ENCODE data around the gene CLTCL1. TPM values are rescaled to one million over a fixed set of nuclear protein-coding genes. Genes with fewer than 3 reads are reported as not detected.

Gene CLTCL1
- total and polyA plus RNA-seq, 2 experiments from 2014 or later, result 6.6 to 15.1 TPM

GRCh38 chr22:19138217-19139000, 153.1 kb downstream of the CLTCL1 start:
- no peaks in the 10 kb centered on the region for H3K9me3 Mint-ChIP-seq
- no peak overlapping the region for H2AFZ ChIP-seq
- peaks cover 6% of the 10 kb centered on the region for H3K36me3 ChIP-seq (ENCODE audit: insufficient read depth)
- H3K79me2 ChIP-seq (replicated peaks; ENCODE audit: insufficient read depth), result peaks cover 4% of the 10 kb centered on the region; the same call in 1 of the 2 replicates
- no peak overlapping the region for H3K27ac ChIP-seq (ENCODE audit: low read depth)
- no peaks in the 10 kb centered on the region for H3K27me3 ChIP-seq (ENCODE audit: insufficient read depth)
- H4K20me1 ChIP-seq (replicated peaks; ENCODE audit: insufficient read depth), result no peaks in the 10 kb centered on the region
- H3K4me3 Mint-ChIP-seq, result no peak overlapping the region
- H3K4me2 ChIP-seq, result no peak overlapping the region
- no peak overlapping the region for H3K4me3 ChIP-seq
- DNase-seq (ENCODE audit: low spot score) (no peak), ATAC-seq (no peak)
- peaks cover 11% of the 10 kb centered on the region for H3K27me3 Mint-ChIP-seq (ENCODE audit: insufficient read depth, low read depth, poor library complexity)
- H3K36me3 Mint-ChIP-seq (ENCODE audit: low read depth), result peaks cover 58% of the 10 kb centered on the region
- no peak overlapping the region for H3K27ac Mint-ChIP-seq
- H3K4me1 ChIP-seq (ENCODE audit: insufficient read depth), result peaks cover 2% of the 10 kb centered on the region; the same call in 1 of the 2 replicates
- TF ChIP-seq ZNF331 (CRISPR knock-in tag; IDR thresholded peaks at IDR 0.05; ENCODE audit: low read depth) (no peak), ETS1 (IDR thresholded peaks at IDR 0.05) (no peak)
- no peaks in the 10 kb centered on the region for H3K4me1 Mint-ChIP-seq
- H3F3A ChIP-seq (replicated peaks; ENCODE audit: low read depth), result no peaks in the 10 kb centered on the region
- H3K9me2 ChIP-seq (ENCODE audit: insufficient read depth), result no peaks in the 10 kb centered on the region

- no peaks in the 10 kb centered on the region for H3K9me2 ChIP-seq (ENCODE audit: insufficient read depth)
- H2AFZ ChIP-seq, result no peak overlapping the region
- no peaks in the 10 kb centered on the region for H3F3A ChIP-seq (replicated peaks; ENCODE audit: low read depth)
- peaks cover 6% of the 10 kb centered on the region for H3K36me3 ChIP-seq (ENCODE audit: insufficient read depth)
- Mint-ChIP-seq H3K27me3 (ENCODE audit: insufficient read depth, low read depth, poor library complexity) (peaks cover 11% of the 10 kb centered on the region), H3K36me3 (ENCODE audit: low read depth) (peaks cover 59% of the 10 kb centered on the region), H3K9me3 (no peaks in the 10 kb centered on the region), H3K4me1 (no peaks in the 10 kb centered on the region), H3K4me3 (no peak overlapping the region), H3K27ac (no peak overlapping the region)
- H3K4me2 ChIP-seq, result no peak overlapping the region
- H4K20me1 ChIP-seq (replicated peaks; ENCODE audit: insufficient read depth), result no peaks in the 10 kb centered on the region
- no peaks in the 10 kb centered on the region for H3K4me1 ChIP-seq (ENCODE audit: insufficient read depth)
- no peak for DNase-seq (ENCODE audit: low spot score)
- no peaks in the 10 kb centered on the region for H3K79me2 ChIP-seq (replicated peaks; ENCODE audit: insufficient read depth)
- no peak overlapping the region for H3K27ac ChIP-seq (ENCODE audit: low read depth)
- no peaks in the 10 kb centered on the region for H3K27me3 ChIP-seq (ENCODE audit: insufficient read depth)
- TF ChIP-seq STAT1 (IDR thresholded peaks at IDR 0.05; ENCODE audit: unreplicated experiment) (no peak), EZH2 (IDR thresholded peaks at IDR 0.05; ENCODE audit: low read depth, unreplicated experiment) (no peak), REST (IDR thresholded peaks at IDR 0.05; ENCODE audit: unreplicated experiment) (no peak), ETS1 (IDR thresholded peaks at IDR 0.05) (no peak), NANOG (IDR thresholded peaks at IDR 0.05; ENCODE audit: borderline replicate concordance) (no peak), CTCF (conservative IDR thresholded peaks at IDR 0.05; ENCODE audit: low read depth in 2 of 2) (no peak), JUNB (IDR thresholded peaks at IDR 0.05; ENCODE audit: unreplicated experiment) (no peak)
- no peak overlapping the region for H3K4me3 ChIP-seq
- ATAC-seq, result no peak
These were observed 153.9 kb downstream of the CLTCL1 start for GRCh38 chr22:19137384-19138216.

Measured in GM23338 (cell line).